ENCODE data around the gene RAB6B.

The RAB6B gene

GRCh38 chr3:133894353-133895207 lies 1.1 kb downstream of the RAB6B start:
- DNase-seq (ENCODE audit: low spot score): no peak

- no peak for DNase-seq (ENCODE audit: low spot score)
These were observed 1.9 kb downstream of the RAB6B start for GRCh38 chr3:133893683-133894352.

- DNase-seq (ENCODE audit: low spot score): no peak
These were observed 3.0 kb downstream of the RAB6B start for GRCh38 chr3:133892541-133893231.

DNA sequence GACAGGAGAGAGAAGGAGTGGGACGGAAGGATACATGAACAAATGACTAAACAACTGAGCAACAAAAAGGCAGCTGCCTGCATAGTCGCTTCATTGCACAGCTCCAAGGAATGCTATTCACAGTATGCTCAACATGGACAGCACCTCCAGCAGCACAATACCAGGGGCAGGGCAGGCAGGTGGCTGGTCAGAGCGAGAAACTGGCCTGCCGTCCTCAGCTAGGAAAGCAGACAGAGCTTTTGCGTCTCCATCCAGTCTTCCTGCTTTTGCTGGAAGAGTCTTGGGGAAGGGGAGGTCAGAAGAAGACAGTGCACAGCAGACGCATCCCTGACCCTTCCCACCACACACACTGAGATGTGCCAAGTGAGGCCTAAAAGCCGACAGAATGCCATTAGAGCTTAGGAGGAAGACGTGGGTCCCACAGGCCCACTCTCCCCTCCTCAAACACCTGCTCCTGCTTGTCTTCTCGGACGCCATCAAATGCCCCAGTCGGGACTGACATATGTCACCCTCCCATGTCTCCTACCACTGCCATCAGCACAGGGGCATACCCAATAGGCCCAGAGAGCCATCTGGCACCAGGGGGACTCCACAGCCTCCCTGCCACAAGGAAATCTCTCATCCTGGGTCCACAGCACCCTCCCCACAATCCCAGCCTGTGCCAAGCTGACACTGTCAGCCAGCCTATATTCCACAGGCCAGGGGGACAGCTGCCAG lies 3.9 kb downstream of the RAB6B start:
- DNase-seq (ENCODE audit: low spot score): no peak

GRCh38 chr3:133890972-133891644 lies 4.6 kb downstream of the RAB6B start:
- DNase-seq (ENCODE audit: low spot score): no peak

DNA sequence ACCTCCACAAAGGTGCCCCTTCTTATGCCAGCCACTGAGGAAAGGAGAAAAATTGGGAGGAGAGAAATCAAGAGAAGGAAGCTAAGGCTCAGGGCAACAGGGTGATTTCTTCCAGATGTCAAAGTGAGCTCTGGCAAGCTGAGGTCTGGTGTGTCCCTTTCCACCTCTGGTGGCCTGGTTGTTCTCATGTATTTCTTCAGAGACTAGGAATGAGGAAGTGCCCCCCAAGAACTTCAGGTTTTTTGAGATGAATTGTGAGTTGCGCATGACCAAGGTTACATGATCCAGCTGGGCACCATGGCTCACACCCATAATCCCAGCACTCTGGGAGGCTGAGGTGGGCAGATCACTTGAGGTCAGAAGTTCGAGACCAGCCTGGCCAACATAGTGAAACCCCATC lies 5.6 kb downstream of the RAB6B start:
- DNase-seq (ENCODE audit: low spot score): no peak

DNA sequence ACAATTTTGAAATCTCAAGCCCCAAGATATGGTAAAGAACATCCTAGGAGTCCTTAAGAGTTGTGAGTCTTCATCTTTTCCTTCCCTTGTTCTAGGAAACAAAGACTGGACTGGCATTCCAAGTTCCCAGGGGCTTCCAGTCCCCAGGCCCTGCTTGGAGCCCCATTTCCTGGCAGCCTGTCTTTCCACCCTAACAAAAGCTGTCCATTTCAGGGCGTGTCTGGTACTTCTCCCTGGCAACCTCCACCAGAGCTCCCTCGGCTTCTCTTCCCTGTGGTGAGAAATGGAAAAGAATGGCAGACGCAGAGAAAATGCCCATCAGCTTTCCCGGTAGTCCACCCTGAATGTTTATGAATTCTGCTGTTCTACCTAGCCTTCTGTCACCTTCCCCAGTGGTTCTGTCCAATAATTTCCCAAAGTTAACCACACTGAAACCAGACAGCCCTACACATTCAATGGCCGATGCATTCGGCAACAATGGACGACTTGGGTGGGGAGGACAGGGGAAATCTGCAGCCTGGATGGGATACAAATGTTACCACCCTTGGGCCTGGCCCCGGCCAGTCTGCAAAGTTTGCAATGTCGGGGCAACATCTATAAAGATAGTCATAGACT lies 6.8 kb downstream of the RAB6B start:
- no peak for DNase-seq (ENCODE audit: low spot score)

GRCh38 chr3:133887803-133888703 lies 7.6 kb downstream of the RAB6B start:
- DNase-seq (ENCODE audit: low spot score): no peak

DNA sequence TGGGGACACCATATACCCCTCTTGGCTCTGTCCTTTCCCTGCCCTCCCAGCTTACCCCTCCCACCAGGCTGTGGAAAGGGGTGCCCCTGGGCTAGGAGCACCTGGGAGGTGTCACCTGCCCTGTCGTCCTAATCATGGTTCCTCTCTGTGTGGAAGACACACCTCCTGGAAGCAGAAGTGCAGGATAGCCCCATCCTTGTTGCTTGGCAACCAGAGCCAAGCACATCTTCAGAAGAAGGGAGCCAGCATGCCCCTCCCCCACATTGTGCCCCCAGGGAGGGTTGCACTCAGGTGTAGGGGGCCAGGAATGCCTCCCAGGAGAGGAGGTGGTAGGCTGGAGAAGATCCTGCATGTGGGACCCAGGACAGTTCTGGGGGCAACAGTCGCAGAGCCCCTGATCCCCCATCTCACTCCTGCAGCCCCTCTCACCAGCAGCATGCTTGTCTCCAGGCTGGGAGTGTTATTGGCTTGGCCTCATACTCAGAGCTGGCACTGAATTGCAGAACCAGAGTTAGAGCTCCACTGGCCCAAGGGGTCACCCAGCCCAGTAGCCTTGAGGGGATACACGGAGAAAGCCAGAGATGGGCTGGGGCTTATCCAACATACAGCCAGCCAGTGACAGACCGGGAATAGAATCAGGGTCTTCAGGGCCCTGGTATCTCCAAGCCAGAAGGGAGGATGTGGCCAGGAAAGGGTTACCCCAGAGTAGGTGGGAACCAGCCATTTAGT lies 8.4 kb downstream of the RAB6B start:
- no peak for DNase-seq (ENCODE audit: low spot score)

- DNase-seq (ENCODE audit: low spot score): no peak
These were observed 9.5 kb downstream of the RAB6B start for GRCh38 chr3:133886031-133886722.

DNA sequence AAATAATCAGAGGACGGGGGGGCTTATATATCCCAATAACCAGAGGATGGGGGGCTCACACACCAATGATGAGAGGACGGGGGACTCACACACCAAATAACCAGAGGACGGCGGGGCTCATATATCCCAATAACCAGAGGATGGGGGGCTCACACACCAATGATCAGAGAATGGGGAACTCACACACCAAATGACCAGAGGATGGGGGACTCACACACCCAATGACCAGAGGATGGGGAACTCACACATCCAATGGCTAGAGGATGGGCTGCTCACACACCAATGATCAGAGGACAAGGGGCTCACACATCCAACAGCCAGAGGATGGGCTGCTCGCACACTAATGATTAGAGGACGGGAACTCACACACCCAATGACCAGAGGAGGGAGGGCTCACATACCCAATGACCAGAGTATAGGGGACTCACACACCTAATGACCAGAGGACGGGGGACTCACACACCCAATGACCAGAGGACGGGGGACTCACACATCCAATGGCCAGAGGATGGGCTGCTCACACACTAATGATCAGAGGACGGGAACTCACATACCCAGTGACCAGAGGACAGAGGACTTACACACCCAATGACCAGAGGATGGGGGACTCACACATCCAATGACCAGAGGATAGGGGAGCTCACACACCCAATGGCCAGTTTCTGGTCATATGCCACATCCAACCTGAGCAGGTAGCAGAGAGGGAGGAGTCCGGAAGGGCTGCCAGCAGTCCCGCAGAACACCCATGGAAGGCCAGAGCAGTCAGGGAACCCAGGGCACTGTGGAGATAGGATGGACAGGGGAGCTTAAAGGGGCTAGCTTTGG lies 10.6 kb downstream of the RAB6B start:
- no peak for DNase-seq (ENCODE audit: low spot score)

- DNase-seq (ENCODE audit: low spot score): no peak
These were observed 11.4 kb downstream of the RAB6B start for GRCh38 chr3:133884054-133884886.

DNA sequence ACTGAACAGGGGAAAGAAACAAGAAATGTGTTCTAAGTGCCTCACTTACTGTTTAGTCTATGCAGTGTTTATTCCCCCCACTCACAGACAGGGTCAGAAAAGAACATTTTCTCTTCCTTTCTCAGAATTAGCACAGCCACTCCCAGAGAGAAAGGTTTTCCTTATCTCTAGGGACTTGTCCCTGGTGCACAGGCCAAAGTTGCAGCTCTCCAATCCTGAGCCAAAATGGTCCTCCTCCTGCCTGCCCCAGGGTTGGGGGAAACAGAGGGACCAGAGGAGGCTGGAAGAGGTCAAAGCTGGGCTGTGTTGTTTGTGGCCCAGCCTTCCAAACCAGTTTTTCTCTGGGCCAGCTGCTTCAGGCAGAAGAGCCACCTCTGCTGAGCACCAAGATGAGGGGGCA lies 12.0 kb downstream of the RAB6B start:
- no peak for DNase-seq (ENCODE audit: low spot score)

DNA sequence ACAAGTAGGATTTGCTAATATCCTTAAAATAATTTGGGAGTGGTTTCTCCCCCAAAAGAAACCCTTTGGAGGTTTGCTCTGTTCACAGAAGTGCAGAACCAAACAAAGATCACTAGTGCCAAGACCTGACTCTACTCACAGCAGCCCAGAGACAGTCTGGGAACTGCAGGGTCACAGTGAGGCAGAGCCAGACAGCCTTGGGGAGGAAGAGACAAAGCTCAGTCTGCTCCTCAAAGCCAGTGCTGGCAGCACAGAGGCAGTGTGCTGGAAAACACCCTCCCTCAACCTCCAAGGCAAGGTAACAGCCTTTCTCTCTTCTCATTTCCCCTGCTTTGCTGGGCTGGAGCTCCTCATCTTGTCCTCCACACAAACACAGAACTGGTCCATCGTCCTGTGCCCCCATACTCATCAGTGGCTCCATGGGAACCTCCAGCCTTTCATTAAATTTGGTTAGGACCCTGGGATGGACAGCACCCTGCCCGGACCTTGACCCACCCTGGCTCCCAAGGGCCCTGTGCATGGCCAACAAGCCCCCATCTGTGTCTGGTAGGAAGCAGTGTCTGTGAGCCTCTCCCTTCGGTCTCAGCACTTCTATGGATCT lies 12.6 kb downstream of the RAB6B start:
- DNase-seq (ENCODE audit: low spot score): no peak

- no peak for DNase-seq (ENCODE audit: low spot score)
These were observed 13.5 kb downstream of the RAB6B start for GRCh38 chr3:133881939-133882825.

GRCh38 chr3:133881492-133881891 lies 14.2 kb downstream of the RAB6B start:
- no peak for DNase-seq (ENCODE audit: low spot score)
